ENCODE data around the gene NTRK2.
A peak's percentile ranks its signal among the peaks of the same experiment; 100 is the strongest.

NTRK2 gene

GRCh38 chr9:84681516-84682285 lies 12.2 kb downstream of the NTRK2 start:
- DNase-seq (ENCODE audit: low spot score), result no peak

DNA sequence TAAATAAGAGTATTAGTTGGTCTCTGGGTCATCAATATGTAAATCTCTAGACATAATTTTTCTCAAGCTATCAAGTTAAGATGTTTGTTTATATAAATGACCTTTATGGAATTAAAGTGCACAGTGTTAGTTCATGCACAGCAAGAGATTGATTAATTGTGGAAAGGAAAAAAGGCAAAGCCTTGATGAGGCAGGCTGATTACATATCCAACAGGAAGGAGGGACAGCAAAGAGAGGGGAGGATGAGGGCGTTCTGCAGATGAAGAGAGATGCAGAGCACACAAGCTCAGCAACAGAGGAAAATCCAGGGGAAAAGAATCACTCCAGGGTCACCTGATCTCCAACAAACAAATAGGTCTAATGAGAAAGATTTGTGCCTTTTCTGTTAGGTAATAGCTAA lies 16.5 kb downstream of the NTRK2 start:
- DNase-seq (ENCODE audit: low spot score), result no peak

DNA sequence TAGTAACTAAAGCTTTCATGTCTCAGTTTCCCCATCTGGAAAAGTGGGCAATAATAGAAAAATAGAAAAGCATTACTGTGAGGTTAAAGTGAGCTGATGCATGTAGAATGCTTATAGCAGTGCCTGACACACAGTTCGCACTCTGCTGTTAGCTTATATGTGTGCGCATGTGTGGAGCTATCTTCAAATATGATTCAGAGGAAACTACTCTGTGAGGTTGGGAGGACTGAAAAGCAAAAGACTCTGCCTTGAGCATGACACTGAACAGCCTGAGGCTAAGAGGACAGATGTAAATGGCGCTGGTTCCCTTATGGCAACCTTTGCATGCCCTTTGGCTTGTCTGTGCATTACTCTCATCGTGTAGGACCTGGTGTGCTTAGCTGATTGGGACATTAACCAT lies 19.4 kb downstream of the NTRK2 start:
- no peak for DNase-seq (ENCODE audit: low spot score)

DNA sequence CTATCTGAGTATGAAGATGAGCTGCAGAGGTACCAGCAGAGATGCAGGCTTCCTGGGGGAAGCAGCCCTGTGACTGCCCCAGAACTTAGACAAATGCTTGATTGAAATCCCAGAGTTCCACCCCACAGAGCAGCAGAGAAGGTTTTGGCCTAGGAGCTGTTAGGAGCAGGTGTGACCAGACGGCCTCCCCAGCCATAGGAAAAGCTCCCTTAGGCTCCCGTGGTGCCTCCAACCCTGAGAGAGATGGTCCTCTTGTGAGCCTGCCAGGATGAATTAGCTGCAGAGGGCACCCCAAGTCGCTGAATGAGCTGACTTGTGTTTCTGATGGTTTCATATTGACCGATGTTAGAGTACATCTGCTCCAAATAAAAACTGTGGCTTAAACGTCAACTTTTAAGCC lies 22.1 kb downstream of the NTRK2 start:
- no peak for DNase-seq (ENCODE audit: low spot score)

DNA sequence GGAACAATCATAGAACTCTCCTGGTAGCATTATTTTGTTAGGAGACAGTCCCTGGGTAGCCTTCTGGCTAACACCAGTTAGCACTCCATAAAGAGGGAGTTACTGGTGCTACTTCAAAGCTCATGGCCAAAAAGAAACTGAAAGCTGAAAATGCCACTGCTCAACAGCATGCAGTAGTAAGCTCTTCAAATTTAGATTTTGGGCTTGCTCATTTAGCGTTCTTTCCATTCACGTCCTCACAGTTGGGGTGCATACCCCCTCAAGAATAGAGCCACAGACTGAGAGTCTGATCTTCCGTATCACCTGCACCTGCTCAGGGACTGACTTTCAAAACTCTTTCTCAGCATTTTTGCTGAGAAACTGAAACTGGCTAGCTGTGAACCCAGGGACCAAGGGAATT lies 24.7 kb downstream of the NTRK2 start:
- DNase-seq (ENCODE audit: low spot score), result no peak

GRCh38 chr9:84697042-84697441 lies 27.5 kb downstream of the NTRK2 start:
- DNase-seq (ENCODE audit: low spot score), result no peak

GRCh38 chr9:84697509-84698114 lies 28.1 kb downstream of the NTRK2 start:
- DNase-seq (ENCODE audit: low spot score), result peak; percentile 63

- no peak for DNase-seq (ENCODE audit: low spot score)
Observed at GRCh38 chr9:84698323-84698722, 28.8 kb downstream of the NTRK2 start.

DNA sequence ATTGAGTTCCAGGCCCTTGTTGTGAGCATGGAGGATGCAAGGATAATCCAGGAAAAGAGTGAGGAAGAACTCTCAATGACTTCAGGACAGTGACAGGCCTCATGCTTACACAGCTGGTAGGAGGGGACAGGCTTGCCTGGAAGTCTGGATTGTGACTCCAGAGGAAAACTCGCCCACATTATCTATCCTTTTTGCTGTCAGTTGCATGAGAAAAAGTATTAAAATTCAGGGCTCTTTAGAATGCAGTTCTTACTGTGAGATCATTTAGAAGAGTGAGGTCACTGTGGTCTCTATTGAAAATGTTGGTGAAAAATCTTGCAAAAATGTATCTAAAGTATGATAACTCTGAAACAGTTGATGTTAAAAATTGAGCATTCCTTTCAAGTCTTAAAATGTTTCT lies 30.5 kb downstream of the NTRK2 start:
- no peak for DNase-seq (ENCODE audit: low spot score)

- no peak for DNase-seq (ENCODE audit: low spot score)
Observed at GRCh38 chr9:84701801-84702200, 32.3 kb downstream of the NTRK2 start.

DNA sequence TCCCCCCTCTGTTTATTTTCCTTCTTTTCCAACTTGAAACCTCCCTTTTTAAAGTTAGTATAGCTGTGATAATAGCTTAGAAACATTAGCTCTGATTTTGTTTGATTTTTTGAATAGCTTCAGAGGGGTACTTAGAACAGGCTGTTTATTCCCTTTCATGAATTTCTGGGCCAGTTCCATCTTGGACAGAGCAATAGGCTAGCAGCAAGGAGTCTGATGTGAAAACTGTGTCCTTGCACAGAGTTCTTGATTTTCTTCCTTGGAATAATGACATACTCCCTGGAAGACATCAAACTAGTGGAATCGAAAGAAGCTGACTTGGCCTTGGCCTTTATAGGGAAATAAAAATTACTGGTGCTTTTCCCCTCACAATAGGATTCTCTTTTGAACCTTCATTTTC lies 32.9 kb downstream of the NTRK2 start:
- no peak for DNase-seq (ENCODE audit: low spot score)

GRCh38 chr9:84703793-84704192 lies 34.3 kb downstream of the NTRK2 start:
- no peak for DNase-seq (ENCODE audit: low spot score)

DNA sequence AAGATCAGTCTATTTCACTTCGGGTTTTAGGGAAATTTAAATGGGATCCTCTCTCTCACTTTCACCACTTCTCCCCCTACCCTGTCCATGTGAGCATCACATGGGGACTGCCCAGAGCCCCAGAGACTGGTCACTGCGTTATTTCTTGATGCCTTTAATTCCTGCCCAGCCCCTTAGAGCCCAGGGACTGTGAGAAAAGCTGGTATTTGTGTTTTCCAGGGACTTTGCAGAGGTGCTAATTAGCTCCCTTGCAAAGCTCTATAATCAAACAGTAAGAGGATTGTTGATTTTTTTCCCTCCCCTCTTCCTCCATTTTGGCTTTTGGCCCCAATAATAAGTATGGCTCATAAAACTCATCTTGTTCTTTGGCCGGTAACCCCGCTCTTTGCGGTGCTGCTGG lies 35.6 kb downstream of the NTRK2 start:
- DNase-seq (ENCODE audit: low spot score), result no peak

DNA sequence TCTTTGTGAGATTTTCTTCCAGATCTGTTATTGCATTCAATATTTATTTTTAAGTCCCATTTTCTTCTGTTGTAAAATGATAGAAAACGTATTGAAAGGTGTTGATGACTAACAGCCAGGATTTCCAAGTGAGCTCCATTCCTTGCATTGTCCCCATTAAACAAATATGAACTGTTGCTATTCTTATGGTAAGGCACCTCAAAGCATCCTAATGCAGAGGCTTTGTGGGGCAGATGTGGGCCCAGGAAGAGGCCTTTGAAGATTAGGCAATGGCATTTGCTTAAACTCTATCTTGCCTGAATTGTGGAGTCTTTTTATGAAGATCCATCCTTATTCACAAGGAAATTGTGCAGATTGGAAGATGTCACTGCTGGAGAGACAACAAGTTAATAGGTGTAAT lies 38.9 kb downstream of the NTRK2 start:
- DNase-seq (ENCODE audit: low spot score), result no peak

DNA sequence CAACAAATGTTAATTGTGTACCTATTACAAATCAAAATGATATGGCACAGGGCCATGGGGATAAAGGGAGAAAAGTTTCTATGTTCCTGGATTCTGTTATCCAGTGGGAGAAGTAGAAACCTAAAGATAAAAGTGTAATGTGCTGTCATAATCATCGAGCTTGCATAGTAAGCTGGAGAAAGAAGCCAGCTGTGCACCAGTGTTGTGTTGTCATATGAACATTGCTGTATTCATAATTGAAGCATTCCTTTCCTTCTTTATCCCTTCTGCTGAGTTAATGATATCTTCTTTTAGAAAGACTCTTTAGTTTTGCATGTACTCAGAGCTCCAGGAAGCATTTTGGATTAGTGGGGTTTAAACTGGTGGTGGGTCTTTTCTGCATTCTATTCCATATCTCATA lies 39.5 kb downstream of the NTRK2 start:
- DNase-seq (ENCODE audit: low spot score), result no peak

- no peak for DNase-seq (ENCODE audit: low spot score)
Observed at GRCh38 chr9:84710701-84711397, 41.3 kb downstream of the NTRK2 start.

GRCh38 chr9:84711398-84711777 lies 41.9 kb downstream of the NTRK2 start:
- no peak for DNase-seq (ENCODE audit: low spot score)

DNA sequence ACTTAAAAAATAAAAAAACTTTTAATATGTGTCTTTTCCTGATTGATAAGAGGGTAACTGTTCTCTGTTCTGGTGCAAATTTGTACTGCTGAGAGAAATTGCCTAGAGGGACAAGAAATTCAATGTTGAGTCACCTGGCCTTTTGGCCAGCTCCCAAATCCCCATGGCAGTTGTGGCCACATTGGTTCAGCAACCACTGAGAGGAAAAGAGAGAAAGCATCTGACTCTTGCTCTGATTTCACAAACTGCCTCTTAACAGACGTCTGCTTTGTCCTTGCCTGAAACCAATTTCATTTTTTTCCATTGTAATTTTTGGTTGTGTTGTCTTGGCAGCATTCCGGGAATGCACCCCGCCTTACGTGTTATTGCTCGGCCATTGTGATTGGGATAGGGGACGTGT lies 42.4 kb downstream of the NTRK2 start:
- DNase-seq (ENCODE audit: low spot score), result no peak

DNA sequence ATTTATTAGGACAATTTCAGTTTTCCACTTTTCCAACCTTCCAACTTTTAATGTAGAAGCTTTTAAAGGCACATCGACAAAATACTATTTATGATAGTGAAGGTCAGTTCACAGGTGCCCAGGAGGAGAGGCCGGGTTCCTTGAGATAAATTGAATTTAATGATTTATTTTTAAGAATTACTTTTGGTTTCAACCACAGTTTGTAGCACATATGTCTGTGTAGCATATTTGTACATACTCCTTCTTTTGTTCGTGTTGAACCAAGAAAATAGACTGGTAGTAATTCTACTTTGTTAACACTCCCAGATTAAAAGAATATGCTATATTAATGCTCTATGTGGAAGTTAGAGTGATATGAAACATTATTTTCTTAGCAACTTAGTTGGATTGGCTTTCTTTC lies 46.7 kb downstream of the NTRK2 start:
- DNase-seq (ENCODE audit: low spot score), result no peak

GRCh38 chr9:84718476-84718875 lies 48.9 kb downstream of the NTRK2 start:
- DNase-seq (ENCODE audit: low spot score), result no peak

DNA sequence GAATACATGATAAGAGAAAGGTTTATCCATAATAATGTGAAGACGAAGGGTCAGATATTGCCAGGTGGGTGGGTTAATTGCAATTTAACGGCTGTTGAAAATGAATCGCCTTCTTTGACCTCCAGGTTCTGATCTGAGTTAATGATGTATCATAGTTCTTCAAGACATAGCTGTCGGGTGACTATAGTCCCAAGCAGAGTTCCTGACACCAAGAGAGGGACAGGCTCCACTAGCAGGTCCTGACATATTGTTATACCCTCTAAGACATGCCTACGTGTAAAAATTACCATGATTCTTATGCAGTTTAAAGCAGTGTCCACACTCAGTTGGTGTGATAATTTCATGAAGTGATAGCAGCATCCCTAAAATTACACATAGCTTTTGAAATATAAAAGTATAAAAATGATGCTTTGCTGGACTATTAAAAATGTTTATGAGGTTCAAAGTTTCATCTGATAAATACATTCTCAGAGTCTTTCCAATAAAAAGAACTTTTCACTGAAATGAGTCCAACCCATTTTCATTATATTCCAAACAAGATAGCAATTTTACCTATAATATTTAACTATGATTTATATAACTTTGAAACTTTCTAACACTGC lies 53.0 kb downstream of the NTRK2 start:
- DNase-seq (ENCODE audit: low spot score), result no peak

DNA sequence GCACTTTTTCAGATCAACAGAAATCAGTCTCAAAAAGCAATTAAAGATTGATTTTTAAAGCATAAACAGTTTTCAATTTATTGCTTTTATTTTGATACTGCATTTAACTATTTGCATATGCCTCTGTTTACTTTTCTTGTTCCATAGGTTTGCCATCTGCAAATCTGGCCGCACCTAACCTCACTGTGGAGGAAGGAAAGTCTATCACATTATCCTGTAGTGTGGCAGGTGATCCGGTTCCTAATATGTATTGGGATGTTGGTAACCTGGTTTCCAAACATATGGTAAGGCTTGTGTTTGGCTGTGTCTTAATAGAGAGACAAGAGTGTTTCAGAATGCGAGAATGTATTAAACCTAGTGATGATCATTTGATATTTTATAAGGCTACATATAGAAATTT lies 53.9 kb downstream of the NTRK2 start:
- DNase-seq (ENCODE audit: low spot score), result no peak

GRCh38 chr9:84731696-84732095 lies 62.2 kb downstream of the NTRK2 start:
- DNase-seq (ENCODE audit: low spot score), result no peak

All from D341Med (cell line).